ACC112 (cell line): ENCODE data around the gene PANK1.
"Not testable (repeated sequence)": the region's sequence is repeated elsewhere in the genome, so short reads cannot be mapped to it uniquely, and the experiment has no call there.

Source experiments
- H2AFZ ChIP-seq: fragments of 200-600 bp; sonication (generic); one replicate; pipeline ENCODE4 v1.6.0; 2017; ENCODE audit warnings: antibody characterized with exemption, low read length; ENCODE audit not compliant: unreplicated experiment
- H3K27ac ChIP-seq: fragments of 200-600 bp; sonication (generic); 2 replicates; pipeline ENCODE4 v1.5.1; 2014; ENCODE audit warnings: low read depth, mild to moderate bottlenecking, antibody characterized with exemption, low read length, moderate library complexity
- H3K27me3 ChIP-seq: fragments of 200-600 bp; sonication (generic); 2 replicates; pipeline ENCODE4 v1.6.1; 2014; ENCODE audit warnings: mild to moderate bottlenecking, antibody characterized with exemption, low read length, moderate library complexity, mixed read lengths; ENCODE audit not compliant: insufficient read depth
- H3K36me3 ChIP-seq: fragments of 200-600 bp; sonication (generic); 2 replicates; pipeline ENCODE4 v1.6.1; 2016; ENCODE audit warnings: mild to moderate bottlenecking, antibody characterized with exemption, low read length, moderate library complexity, mixed read lengths; ENCODE audit not compliant: insufficient read depth
- H3K4me1 ChIP-seq: fragments of 200-600 bp; sonication (generic); one replicate; pipeline ENCODE4 v1.6.1; 2016; ENCODE audit warnings: low read length, mixed read lengths; ENCODE audit not compliant: insufficient read depth, unreplicated experiment, control insufficient read depth
- H3K4me3 ChIP-seq: fragments of 200-600 bp; sonication (generic); 2 replicates; pipeline ENCODE4 v1.5.1; 2014; ENCODE audit warnings: mild to moderate bottlenecking, low read depth, low read length
- H3K79me2 ChIP-seq: fragments of 200-600 bp; sonication (generic); one replicate; pipeline ENCODE4 v1.6.0; 2016; ENCODE audit warnings: low read length; ENCODE audit not compliant: control insufficient read depth, unreplicated experiment, insufficient read depth

Gene PANK1

GRCh38 chr10:89621438-89621837 lies 23.6 kb downstream of the PANK1 start:
- Histone ChIP-seq H2AFZ (no peak overlapping the region), H3K79me2 (no peaks in the 10 kb centered on the region), H3K36me3 (no peaks in the 10 kb centered on the region), H3K27me3 (no peaks in the 10 kb centered on the region), H3K4me3 (no peak overlapping the region), H3K27ac (no peak overlapping the region), H3K4me1 (no peaks in the 10 kb centered on the region)

DNA sequence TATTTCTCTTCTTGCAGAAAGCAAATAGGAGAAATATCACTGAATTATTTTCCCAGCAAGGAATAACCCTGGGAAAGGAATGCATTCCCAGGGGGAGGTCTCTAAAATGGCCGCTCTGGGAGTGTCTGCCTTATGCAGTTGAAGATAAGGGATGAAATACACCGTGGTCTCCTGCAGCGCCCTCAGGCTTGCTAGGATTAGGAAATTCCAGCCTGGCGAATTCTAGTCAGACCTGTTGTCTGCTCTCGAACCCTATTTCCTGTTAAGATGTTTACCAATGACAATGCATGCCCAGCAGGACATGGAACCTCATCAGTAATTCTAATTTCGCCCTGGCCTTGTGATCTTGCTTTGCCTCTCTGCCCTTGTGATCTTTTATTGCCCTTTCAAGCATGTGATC lies 24.7 kb downstream of the PANK1 start:
- not testable (repeated sequence) for H2AFZ ChIP-seq, H3K4me3 ChIP-seq, H3K79me2 ChIP-seq, H3K27me3 ChIP-seq, H3K27ac ChIP-seq, H3K36me3 ChIP-seq
- peaks cover 11% of the 10 kb centered on the region for H3K4me1 ChIP-seq

- no peaks in the 10 kb centered on the region; the same call in 1 of the 2 replicates for H3K36me3 ChIP-seq
- H3K27me3 ChIP-seq = no peaks in the 10 kb centered on the region
- no peak overlapping the region for H3K4me3 ChIP-seq
- peaks cover 13% of the 10 kb centered on the region for H3K4me1 ChIP-seq
- H3K79me2 ChIP-seq = no peaks in the 10 kb centered on the region
- H2AFZ ChIP-seq = no peak overlapping the region
- H3K27ac ChIP-seq = no peak overlapping the region
Measured at GRCh38 chr10:89615824-89616223, 29.2 kb downstream of the PANK1 start.

GRCh38 chr10:89615112-89615511 lies 29.9 kb downstream of the PANK1 start:
- peaks cover 13% of the 10 kb centered on the region for H3K4me1 ChIP-seq
- no peaks in the 10 kb centered on the region for H3K79me2 ChIP-seq
- H3K4me3 ChIP-seq = no peak overlapping the region
- peaks cover under 1% of the 10 kb centered on the region; the same call in 1 of the 2 replicates for H3K36me3 ChIP-seq
- H3K27me3 ChIP-seq = no peaks in the 10 kb centered on the region
- no peak overlapping the region for H2AFZ ChIP-seq
- no peak overlapping the region for H3K27ac ChIP-seq

- peaks cover 13% of the 10 kb centered on the region for H3K4me1 ChIP-seq
- peaks cover 10% of the 10 kb centered on the region; the same call in 1 of the 2 replicates for H3K36me3 ChIP-seq
- H3K79me2 ChIP-seq = no peaks in the 10 kb centered on the region
- no peak overlapping the region for H3K27ac ChIP-seq
- H3K4me3 ChIP-seq = no peak overlapping the region
- no peaks in the 10 kb centered on the region for H3K27me3 ChIP-seq
- H2AFZ ChIP-seq = no peak overlapping the region
Measured at GRCh38 chr10:89613582-89613981, 31.5 kb downstream of the PANK1 start.

DNA sequence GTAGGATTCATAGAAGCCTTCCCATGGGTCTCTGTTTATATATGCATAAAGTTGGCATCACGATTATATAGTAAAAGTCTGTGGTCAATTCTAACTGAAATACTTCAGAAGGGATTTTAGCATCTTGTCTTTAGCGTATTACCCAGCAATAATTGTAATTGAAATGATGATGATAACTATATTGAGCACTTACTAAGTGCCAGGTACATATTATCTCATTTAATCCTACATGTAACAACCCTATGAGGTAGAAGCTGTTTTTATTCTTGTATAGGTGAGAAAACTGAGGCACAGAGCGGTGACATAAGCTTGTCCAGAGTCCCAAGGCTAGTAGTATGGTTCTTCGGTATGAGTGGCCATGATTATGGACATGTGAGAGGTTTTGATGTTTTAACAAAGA lies 33.8 kb downstream of the PANK1 start:
- H2AFZ ChIP-seq = no peak overlapping the region
- no peaks in the 10 kb centered on the region for H3K27me3 ChIP-seq
- no peak overlapping the region for H3K4me3 ChIP-seq
- H3K36me3 ChIP-seq = peaks cover 10% of the 10 kb centered on the region; the same call in 1 of the 2 replicates
- no peaks in the 10 kb centered on the region for H3K79me2 ChIP-seq
- peaks cover 12% of the 10 kb centered on the region for H3K4me1 ChIP-seq
- H3K27ac ChIP-seq = no peak overlapping the region

DNA sequence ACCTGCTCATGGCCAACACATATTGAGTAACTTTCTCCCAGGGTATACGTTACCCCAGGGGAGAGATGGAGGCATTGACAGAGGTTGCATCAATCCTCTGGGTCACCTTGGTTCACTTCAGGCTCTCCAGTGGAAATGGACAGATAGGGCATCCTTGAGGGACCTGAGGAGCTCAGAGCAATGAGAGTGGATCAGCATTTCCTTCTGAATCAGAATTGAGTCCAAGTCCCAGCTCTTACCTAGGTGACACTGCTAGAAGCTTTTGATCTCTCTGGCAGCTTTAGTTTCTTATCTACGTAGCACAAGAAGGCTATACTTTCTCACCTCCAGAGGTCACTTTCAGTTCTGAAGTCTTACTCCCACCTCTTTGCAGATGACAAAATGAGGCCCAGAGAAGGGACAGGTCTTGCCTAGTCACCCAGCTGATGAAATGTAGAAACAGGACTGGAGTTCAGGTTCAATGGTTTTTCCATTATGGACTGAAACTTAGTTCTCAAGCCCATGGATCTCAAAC lies 35.2 kb downstream of the PANK1 start:
- H3K36me3 ChIP-seq = peaks cover 10% of the 10 kb centered on the region; the same call in 1 of the 2 replicates
- H3K4me1 ChIP-seq = no peaks in the 10 kb centered on the region
- H3K27ac ChIP-seq = no peak overlapping the region
- no peak overlapping the region for H2AFZ ChIP-seq
- H3K4me3 ChIP-seq = no peak overlapping the region
- no peaks in the 10 kb centered on the region for H3K27me3 ChIP-seq
- H3K79me2 ChIP-seq = no peaks in the 10 kb centered on the region

GRCh38 chr10:89604200-89604599 lies 40.8 kb downstream of the PANK1 start:
- Histone ChIP-seq H3K27me3 (no peaks in the 10 kb centered on the region), H3K4me1 (no peaks in the 10 kb centered on the region), H2AFZ (no peak overlapping the region), H3K27ac (no peak overlapping the region), H3K4me3 (no peak overlapping the region), H3K36me3 (no peaks in the 10 kb centered on the region; the same call in 1 of the 2 replicates), H3K79me2 (no peaks in the 10 kb centered on the region)

GRCh38 chr10:89602919-89603318 lies 42.1 kb downstream of the PANK1 start:
- no peak overlapping the region for H3K4me3 ChIP-seq
- no peaks in the 10 kb centered on the region for H3K36me3 ChIP-seq
- H3K27me3 ChIP-seq = no peaks in the 10 kb centered on the region
- H3K79me2 ChIP-seq = no peaks in the 10 kb centered on the region
- H2AFZ ChIP-seq = no peak overlapping the region
- no peak overlapping the region for H3K27ac ChIP-seq
- no peaks in the 10 kb centered on the region for H3K4me1 ChIP-seq

- no peak overlapping the region for H2AFZ ChIP-seq
- H3K27ac ChIP-seq = no peak overlapping the region
- no peaks in the 10 kb centered on the region for H3K36me3 ChIP-seq
- H3K27me3 ChIP-seq = no peaks in the 10 kb centered on the region
- H3K4me3 ChIP-seq = no peak overlapping the region
- H3K79me2 ChIP-seq = no peaks in the 10 kb centered on the region
- no peaks in the 10 kb centered on the region for H3K4me1 ChIP-seq
Measured at GRCh38 chr10:89601728-89602361, 43.2 kb downstream of the PANK1 start.

DNA sequence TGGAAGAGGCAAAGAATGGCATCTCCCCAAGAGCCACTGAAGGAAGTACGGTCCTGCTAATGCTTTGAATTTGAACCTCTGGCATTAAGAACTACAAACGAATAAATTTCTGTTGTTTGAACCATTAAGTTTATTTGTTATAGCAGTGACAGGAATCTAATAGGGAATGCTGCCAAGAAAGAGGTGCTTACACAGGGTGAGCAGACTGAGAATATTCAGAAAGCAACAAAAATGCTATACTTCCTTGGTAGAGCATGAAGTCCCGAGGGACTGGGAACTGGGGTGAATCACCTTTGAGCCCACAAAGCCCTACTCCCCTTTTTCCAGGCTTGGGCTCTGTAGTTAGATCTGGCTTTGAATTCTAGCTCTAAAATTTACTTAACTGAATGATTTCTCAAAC lies 45.0 kb downstream of the PANK1 start:
- no peaks in the 10 kb centered on the region for H3K4me1 ChIP-seq
- H3K27me3 ChIP-seq = no peaks in the 10 kb centered on the region
- no peaks in the 10 kb centered on the region for H3K79me2 ChIP-seq
- no peak overlapping the region for H3K27ac ChIP-seq
- no peaks in the 10 kb centered on the region for H3K36me3 ChIP-seq
- no peak overlapping the region for H2AFZ ChIP-seq
- no peak overlapping the region for H3K4me3 ChIP-seq
